ENCODE data around the gene MLX.
"Not testable (repeated sequence)": the region's sequence is repeated elsewhere in the genome, so short reads cannot be mapped to it uniquely, and the experiment has no call there.

- TF ChIP-seq CTCF, POLR2A, POLR2AphosphoS5, EP300 (IDR thresholded peaks at IDR 0.05): not testable (repeated sequence)
Observed at GRCh38 chr17:42555961-42556617, 10.8 kb upstream of the MLX start.
